Neural progenitor cell (in vitro differentiated cells): ENCODE results near the gene ZBP1. TPM values are rescaled to one million over a fixed set of nuclear protein-coding genes. Genes with fewer than 3 reads are reported as not detected.

Experiments used
- DNase-seq: peaks from one replicate; pipeline ENCODE4 v3.0.0-alpha.2; 2016; ENCODE audit warnings: low spot score
- H2AFZ ChIP-seq: fragments of 200-600 bp; sonication (generic); replicated peaks from 2 replicates; pipeline ENCODE4 v1.6.1; 2016; ENCODE audit warnings: antibody characterized with exemption
- H3F3A ChIP-seq: fragments of 200-600 bp; sonication (generic); 2 replicates; pipeline ENCODE4 v1.6.1; 2016; ENCODE audit warnings: antibody characterized with exemption, low read depth
- H3K27ac ChIP-seq: fragments of 200-600 bp; sonication (generic); 2 replicates; pipeline ENCODE4 v1.5.1; 2016; ENCODE audit warnings: mild to moderate bottlenecking
- H3K27me3 ChIP-seq: fragments of 200-600 bp; sonication (generic); 2 replicates; pipeline ENCODE4 v1.6.1; 2016; ENCODE audit warnings: mild to moderate bottlenecking, moderate library complexity
- H3K36me3 ChIP-seq: fragments of 200-600 bp; sonication (generic); 2 replicates; pipeline ENCODE4 v1.5.1; 2016
- H3K4me1 ChIP-seq: fragments of 200-600 bp; sonication (generic); 2 replicates; pipeline ENCODE4 v1.6.1; 2016; ENCODE audit warnings: mixed run types
- H3K4me2 ChIP-seq: fragments of 200-600 bp; sonication (generic); 2 replicates; pipeline ENCODE4 v1.6.1; 2016
- H3K4me3 ChIP-seq: fragments of 200-600 bp; sonication (generic); 2 replicates; pipeline ENCODE4 v1.5.1; 2016
- H3K79me2 ChIP-seq: fragments of 200-600 bp; sonication (generic); 2 replicates; pipeline ENCODE4 v1.6.1; 2016; ENCODE audit warnings: low read depth
- H3K9ac ChIP-seq: fragments of 200-600 bp; sonication (generic); 2 replicates; pipeline ENCODE4 v1.6.1; 2016
- H3K9me3 ChIP-seq: fragments of 200-600 bp; sonication (generic); 2 replicates; pipeline ENCODE4 v1.5.1; 2016; ENCODE audit warnings: low read depth
- H4K20me1 ChIP-seq: fragments of 200-600 bp; sonication (generic); 2 replicates; pipeline ENCODE4 v1.6.1; 2016; ENCODE audit warnings: low read depth
- H3K27ac Mint-ChIP-seq: 3 replicates; pipeline ENCODE4 v1.8.0; 2021; ENCODE audit warnings: mixed read lengths
- H3K27me3 Mint-ChIP-seq: 2 replicates; pipeline ENCODE4 v1.8.0; 2022; ENCODE audit warnings: low read depth, mild to moderate bottlenecking, inconsistent platforms, moderate library complexity, mixed read lengths; ENCODE audit not compliant: insufficient read depth
- H3K36me3 Mint-ChIP-seq: 3 replicates; pipeline ENCODE4 v1.8.0; 2021; ENCODE audit warnings: mixed read lengths
- H3K4me1 Mint-ChIP-seq: 3 replicates; pipeline ENCODE4 v1.8.0; 2021; ENCODE audit warnings: mixed read lengths
- H3K4me3 Mint-ChIP-seq: 3 replicates; pipeline ENCODE4 v1.8.0; 2021; ENCODE audit warnings: mild to moderate bottlenecking, moderate library complexity, mixed read lengths
- H3K9me3 Mint-ChIP-seq: 3 replicates; pipeline ENCODE4 v1.8.0; 2020; ENCODE audit warnings: mixed read lengths
- CTCF ChIP-seq: fragments of 200-600 bp; sonication (generic); IDR thresholded peaks from 2 replicates; pipeline ENCODE4 v1.5.1; 2017; ENCODE audit warnings: antibody characterized with exemption, mild to moderate bottlenecking
- EZH2 ChIP-seq: fragments of 200-600 bp; sonication (generic); IDR thresholded peaks from 2 replicates; pipeline ENCODE4 v1.6.1; 2017; ENCODE audit warnings: antibody characterized with exemption, mild to moderate bottlenecking, moderate library complexity
- EZH2phosphoT487 ChIP-seq: fragments of 200-600 bp; sonication (generic); IDR thresholded peaks from 2 replicates; pipeline ENCODE4 v1.6.1; 2017; ENCODE audit warnings: antibody characterized with exemption
- total RNA-seq: library from RNA; depleted of rRNA; stranded (reverse); fragments of >200 nt; gene quantifications from 2 replicates; pipeline ENCODE4 v1.2.3, GENCODE V29; 2015; ENCODE audit warnings: low replicate concordance

The ZBP1 gene
- total RNA-seq, 1 donor from 2014 or later: not detected

DNA sequence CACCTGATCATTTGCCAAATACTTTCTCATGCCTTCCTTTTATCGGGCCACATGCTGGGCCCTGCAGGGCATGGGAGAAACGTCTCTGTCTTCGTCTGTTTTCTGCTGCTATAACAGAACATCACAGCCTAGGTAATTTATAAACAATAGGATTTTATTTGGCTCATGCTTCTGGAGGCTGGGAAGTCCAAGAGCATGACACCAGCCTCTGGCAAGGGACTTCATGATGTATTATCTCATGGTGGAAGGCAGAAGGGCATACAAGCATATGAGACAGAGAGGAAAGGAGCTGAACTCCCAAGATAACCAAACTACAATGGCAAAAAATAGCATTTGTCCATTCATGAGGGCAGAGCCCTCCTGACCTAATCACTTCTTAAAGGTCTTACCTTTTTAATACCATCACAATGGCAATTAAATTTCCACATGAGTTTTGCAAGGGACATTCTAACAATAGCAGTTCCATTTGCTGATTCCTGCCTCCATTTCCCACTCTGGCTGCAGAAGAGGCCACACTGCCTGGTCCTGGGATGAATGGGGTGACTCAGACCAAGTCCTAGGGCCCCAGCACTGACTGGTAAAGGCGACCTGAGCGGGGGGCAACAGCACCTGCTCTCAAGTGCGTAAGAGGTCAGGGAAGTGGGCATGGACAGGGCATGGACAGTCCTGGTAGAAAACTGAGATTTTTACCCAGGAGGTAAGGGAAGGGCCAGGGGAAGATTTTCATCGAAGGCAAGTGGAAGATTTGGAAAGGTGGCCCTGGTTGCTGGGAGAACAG, 5.1 kb upstream of the ZBP1 start:
- peaks cover 8% of the 10 kb centered on the region for H3K27me3 Mint-ChIP-seq
- Histone ChIP-seq H3K9me3 (no peaks in the 10 kb centered on the region), H3K4me1 (no peaks in the 10 kb centered on the region), H3K4me3 (no peak overlapping the region), H3K27me3 (no peaks in the 10 kb centered on the region), H3F3A (no peaks in the 10 kb centered on the region), H3K27ac (no peak overlapping the region), H3K4me2 (no peak overlapping the region), H2AFZ (no peak overlapping the region), H4K20me1 (no peaks in the 10 kb centered on the region), H3K79me2 (no peaks in the 10 kb centered on the region), H3K9ac (no peak overlapping the region), H3K36me3 (no peaks in the 10 kb centered on the region)
- H3K36me3 Mint-ChIP-seq: no peaks in the 10 kb centered on the region
- TF ChIP-seq EZH2: no peak
- no peak for TF ChIP-seq CTCF
- no peak for TF ChIP-seq EZH2phosphoT487
- DNase-seq: no peak
- no peak overlapping the region for H3K4me3 Mint-ChIP-seq
- peaks cover 11% of the 10 kb centered on the region for H3K4me1 Mint-ChIP-seq
- no peak overlapping the region for H3K27ac Mint-ChIP-seq
- peaks cover 19% of the 10 kb centered on the region for H3K9me3 Mint-ChIP-seq

DNA sequence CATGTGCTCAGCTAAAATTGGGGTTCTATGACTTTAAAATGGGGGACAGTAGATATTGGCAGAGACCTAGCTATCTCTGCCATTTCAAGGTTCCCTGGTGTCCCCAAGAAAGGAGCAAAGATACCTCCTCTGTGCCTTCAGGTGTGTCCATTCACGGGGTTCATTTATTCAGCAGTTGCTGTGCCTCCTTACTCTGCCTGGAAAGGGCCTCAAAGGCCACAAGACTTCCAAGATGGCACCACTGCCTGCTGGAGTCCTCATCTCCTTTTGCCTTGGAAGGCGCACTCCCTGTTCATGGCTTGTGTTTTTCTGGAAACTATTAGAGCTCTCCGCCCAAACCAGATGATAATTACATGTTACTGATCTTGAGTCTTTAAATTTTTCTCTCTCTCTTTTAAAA, 3.9 kb upstream of the ZBP1 start:
- Mint-ChIP-seq H3K4me1 (peaks cover 11% of the 10 kb centered on the region), H3K9me3 (peaks cover 9% of the 10 kb centered on the region)
- no peaks in the 10 kb centered on the region for H3F3A ChIP-seq

DNA sequence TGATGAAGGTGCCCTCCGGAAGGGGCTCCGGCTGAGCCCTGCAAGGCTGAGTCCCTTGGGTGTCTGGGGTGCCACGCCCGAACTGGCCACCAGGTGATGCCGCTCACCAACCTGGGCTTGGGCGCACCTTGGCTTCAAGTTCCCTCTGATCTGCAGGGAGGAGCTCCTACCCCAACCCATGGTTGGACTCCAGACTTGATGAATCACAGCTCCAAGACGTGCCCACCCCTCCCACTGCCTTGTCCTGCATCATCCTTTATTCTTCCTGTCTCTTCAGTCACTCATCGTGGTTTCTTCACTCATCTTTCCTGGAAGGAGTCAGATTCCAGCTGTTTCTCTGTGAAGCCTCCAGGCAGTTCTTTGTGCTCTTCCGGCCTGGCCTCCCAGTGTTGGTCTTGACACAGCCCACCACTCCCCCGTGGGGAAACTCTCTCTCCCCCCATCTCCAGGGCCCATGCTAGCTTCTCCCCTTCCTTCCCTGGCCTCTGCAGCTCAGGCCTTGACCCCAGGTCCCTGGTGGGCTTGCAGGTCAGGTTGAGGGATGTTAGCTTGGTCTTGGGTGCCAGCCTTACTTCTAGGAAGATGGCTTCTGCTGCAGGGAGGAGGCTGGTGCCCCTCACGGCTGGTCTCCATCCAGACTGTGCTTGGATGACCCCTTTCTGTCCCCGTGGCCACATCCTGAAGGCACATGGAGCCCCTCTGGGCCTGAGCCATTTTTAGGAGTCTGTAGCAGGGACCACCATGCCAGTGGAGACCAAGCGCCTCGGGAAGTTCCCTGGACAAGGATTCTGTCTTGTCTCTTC, 2.6 kb upstream of the ZBP1 start:
- peak; percentile 63 for DNase-seq
- Histone ChIP-seq H3K79me2 (no peaks in the 10 kb centered on the region), H3K9ac (no peak overlapping the region), H3F3A (no peaks in the 10 kb centered on the region), H4K20me1 (no peaks in the 10 kb centered on the region), H2AFZ (no peak overlapping the region), H3K4me2 (no peak overlapping the region), H3K4me1 (no peaks in the 10 kb centered on the region), H3K36me3 (no peaks in the 10 kb centered on the region), H3K4me3 (no peak overlapping the region), H3K9me3 (no peaks in the 10 kb centered on the region), H3K27me3 (no peaks in the 10 kb centered on the region), H3K27ac (no peak overlapping the region)
- Mint-ChIP-seq H3K27ac (no peak overlapping the region), H3K36me3 (no peaks in the 10 kb centered on the region), H3K4me3 (no peak overlapping the region), H3K27me3 (peaks cover 10% of the 10 kb centered on the region), H3K9me3 (peaks cover 9% of the 10 kb centered on the region), H3K4me1 (peaks cover 7% of the 10 kb centered on the region)
- TF ChIP-seq EZH2 (no peak), CTCF (peak; percentile 77), EZH2phosphoT487 (no peak)

More for the DNA sequence above, 3.9 kb upstream of the ZBP1 start:
- Mint-ChIP-seq H3K27ac (no peak overlapping the region), H3K4me3 (no peak overlapping the region), H3K27me3 (peaks cover 10% of the 10 kb centered on the region), H3K36me3 (no peaks in the 10 kb centered on the region)
- Histone ChIP-seq H3K36me3 (no peaks in the 10 kb centered on the region), H3K9me3 (no peaks in the 10 kb centered on the region), H3K4me2 (no peak overlapping the region), H3K79me2 (no peaks in the 10 kb centered on the region), H3K9ac (no peak overlapping the region), H3K27ac (no peak overlapping the region), H3K27me3 (no peaks in the 10 kb centered on the region), H2AFZ (no peak overlapping the region), H3K4me3 (no peak overlapping the region), H3K4me1 (no peaks in the 10 kb centered on the region), H4K20me1 (no peaks in the 10 kb centered on the region)
- no peak for TF ChIP-seq EZH2
- no peak for TF ChIP-seq EZH2phosphoT487
- TF ChIP-seq CTCF: no peak
- DNase-seq: no peak
